Embryonic facial prominence (tissue), 1 donor: ENCODE results near the gene HOXD8.

Experiments
- DNase-seq: peaks from one replicate; pipeline ENCODE4 v3.0.0-alpha.2; 2016; ENCODE audit errors: extremely low spot score

The HOXD8 gene

DNA sequence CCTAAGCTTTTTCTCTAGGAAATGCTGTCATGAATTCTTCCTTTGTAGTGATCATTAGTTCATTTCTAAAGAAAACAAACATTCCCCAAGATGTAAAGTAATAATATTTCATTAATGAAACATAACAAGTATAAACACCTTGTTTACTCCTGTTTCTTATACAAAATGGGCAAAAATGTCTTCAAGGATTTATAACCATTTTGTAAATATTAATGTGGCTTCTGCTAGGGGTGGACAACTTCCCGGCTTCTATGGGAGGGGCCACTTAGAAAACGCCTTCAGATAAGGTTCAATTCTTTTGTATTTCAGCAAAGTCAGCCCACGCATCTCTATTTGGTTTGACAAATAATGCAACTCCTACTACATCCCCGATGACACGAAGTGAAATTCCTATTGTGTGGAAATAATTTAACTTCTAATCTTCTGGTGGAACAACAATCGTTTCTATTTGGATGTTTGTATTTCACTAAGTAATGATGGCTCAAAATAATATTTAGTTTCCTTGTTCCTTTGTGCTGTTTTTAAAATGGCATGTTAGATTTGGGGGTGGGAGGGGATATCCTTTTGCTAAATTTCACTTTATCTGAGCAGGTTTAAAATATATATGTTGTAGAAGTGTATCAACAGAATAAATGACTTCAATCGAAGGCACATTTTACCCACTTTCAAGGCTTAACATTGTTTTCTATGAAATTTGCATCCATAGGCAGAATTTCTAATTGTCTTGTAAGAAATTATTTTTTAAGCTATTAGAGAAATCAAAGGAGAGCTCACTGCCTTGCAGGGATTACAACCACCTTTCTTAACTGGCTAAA is 44.3 kb downstream of the HOXD8 start:
- DNase-seq = no peak

DNA sequence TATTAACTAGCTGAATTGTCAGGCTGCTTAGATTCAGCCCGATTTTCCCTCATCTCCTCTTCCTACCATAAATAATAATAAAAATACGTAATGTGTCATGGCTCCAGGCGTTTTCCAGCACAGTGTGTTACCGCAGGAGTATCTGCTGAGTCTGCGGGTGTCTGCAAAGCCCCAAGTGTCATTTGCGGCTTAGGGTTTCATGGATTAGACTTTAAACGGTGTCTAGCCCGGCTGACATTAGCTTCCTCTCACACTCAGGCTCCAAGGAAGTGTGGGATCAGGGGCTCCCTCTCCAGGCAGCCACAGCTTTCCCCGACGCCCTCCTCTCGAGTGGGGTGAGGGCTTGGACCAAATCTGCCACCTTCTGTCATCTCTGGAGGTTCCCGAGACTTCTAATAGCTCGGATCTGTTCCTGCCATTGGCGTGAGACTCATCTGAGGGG is 44.9 kb downstream of the HOXD8 start:
- no peak for DNase-seq

DNA sequence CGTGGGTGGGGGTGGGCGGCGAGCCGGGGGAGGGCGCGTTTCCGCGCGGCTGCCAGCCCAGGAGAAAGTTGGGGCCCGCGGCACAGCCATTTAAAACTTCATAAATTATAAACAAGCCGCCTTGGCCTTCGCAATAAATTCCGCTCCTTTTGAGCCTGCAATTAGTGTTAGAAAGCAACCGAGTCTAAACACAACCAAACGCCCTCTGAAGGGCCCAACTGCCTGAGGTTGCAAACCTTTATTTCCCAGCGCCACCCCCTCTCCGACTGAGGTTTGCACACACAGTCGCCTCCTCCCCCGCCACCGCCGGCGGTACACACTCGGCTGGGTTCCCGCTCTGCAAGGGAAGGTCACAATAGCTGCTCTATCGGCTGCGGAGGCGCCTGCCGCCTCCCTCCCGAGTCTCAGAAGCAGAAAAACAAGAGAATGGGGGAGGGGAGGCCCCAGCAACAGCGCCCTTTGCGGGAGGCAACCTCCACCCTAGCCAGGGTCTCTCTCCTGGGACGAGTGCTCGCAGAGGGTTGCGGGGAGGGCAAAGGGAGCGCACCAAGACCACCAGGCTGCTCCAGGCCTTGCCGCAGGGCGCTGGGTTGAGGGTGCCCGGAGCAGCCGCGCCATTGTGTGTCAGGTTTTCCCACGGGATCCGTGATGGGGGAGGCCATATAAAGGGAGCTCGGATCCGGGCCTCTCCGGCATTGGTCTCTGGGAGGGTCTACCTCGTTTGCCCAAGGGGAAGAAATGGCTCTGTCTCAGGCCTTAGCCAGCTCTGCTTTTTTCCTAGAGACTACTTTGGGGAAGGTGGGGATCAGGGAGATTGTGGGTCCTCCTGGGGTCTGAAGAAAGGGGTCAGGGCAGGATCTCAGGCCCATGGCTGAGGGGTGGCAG is 45.6 kb downstream of the HOXD8 start:
- no peak for DNase-seq

DNA sequence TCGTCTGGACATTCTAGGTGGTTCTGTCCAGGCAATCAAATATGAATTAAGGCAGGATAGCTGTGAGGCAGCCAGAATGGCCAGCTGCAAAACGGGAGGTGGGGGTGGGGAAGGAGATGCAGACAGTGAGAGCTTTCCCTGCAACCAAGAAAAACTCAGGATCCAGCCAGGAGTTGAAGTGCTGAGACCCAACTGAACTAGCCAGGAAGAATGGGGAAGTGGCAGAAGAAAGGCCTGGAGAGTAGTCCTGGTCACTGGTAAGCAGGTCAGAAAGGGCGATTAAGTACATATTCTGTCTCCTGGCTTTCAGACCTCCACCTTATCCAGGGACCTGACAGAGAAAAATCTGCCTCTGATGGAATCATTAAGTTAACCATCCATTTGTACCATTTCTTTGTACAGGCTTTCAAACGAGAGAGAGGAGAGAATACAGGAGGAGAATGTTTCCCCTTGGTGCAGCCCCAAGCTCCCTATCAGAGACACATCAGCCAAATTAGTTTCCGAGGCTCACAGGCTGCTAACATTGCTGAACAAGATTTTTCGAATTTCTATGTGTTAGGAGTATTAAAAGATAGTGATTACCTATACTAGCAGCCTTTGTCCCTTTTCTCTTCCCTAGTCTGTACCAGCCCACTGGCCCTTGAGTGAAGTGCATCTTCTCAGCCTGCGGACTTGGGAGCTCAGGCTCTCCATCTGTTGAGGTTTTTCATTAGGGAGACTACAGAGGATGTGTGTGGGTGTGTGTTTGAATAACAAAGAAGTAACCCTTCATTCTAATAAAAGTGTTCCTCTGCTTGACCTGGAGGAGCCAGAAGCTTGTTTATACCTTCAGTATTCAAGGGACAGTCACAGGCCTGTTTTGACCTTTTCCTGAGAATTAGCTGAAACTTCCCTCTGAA is 46.5 kb downstream of the HOXD8 start:
- DNase-seq = no peak

DNA sequence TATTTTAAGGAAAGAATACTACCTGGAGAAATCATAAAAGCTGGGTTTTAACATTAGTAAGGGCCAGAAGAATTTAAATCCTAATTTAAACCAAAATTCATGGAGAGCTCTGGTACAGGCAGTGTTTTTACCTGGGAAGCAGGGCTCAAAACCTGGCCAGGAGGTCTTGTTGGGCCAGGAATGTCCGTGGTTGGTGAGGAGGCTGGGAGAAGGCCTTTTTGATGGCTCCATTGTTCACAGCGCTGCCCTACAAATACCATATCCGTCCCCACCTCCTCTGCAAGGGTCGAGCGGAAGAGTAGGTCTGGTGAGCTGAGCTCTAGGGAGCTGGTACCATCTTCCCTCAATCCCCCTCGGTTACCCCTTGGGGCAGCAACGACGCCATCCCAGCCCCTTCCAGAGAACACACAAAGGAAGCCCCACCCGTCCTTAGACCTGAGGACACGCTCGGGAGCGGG is 48.1 kb downstream of the HOXD8 start:
- DNase-seq = no peak

DNA sequence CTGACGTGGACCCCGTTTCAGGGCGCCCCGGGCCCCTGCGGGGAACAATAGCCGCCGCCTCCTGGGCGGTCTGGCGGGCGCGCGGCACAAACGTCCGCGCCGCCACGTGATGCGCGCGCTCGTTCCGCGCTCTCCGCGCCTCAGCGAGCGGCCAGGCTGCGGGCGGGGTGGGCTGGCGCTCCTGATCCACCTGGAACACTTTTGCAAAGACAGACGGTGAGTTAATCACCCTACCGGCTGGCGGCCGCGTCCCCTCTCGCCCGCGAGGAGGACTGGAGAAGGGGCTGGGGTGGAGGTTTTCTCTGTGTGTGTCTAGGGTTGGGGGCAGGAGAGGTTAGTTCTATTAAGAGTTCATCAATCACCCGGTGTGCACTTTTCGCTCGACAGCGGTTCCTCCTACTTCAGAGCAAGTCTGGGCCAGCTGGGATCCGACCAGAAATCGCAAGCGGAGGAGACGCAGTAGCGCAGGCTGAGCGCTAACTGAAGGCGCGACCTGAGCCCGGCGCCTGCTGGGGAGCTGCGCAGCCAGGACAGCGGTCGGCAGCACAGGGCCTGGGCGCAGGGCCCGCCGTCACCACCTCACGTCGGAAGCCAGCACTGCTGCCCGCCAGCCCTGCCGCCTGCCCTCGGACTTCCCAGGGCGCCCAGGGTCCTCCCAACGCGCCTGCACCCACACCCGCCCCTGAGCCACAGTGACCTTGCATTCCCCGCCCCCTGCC is 48.7 kb downstream of the HOXD8 start:
- no peak for DNase-seq

DNA sequence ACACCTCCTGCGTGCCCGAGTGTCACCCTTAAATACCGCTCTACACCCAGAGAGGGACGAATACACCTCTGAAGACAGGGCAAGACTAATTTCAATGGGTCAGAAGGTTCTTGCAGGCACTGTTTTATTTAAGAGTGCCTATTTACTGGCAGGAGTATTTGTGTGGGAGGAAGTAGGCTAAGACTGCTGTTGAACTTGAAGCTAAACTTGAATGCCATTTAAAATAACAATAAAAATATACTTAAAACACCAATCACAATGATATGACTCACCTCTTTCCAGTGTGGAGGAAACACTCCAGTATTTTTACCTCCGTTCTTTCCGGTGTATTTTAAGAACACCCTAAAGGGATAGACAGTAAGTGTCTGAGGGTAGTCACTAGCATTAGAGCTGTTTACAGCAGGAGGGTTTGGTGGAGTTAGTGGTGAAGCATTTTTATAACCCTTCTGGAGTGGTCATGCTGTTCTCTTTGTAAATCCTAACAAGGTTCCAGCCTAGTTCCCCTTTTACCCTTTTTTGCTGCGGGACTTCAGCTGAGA is 49.3 kb downstream of the HOXD8 start:
- no peak for DNase-seq

DNA sequence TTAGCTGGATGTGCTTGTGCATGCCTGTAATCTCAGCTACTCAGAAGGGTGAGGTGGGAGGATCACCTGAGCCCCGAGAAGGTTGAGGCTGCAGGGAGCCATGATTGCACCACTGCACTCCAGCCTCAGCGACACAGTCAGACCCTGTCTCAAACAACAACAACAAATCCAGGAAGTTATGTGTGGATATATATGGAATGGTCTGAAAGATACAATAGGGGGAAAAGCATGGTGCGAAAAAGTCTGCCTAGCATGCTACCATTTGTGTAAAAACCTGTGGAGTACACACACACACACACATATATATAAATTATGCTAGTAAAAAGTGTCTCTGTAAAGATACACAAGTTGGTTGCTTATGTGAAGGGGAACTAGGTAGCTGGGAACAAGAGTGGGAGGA is 52.0 kb downstream of the HOXD8 start:
- no peak for DNase-seq
